NCI-H146 treated with DMSO at 0.1 percent for 48 hours (cell line): ENCODE data around the gene INSRR.

Source experiments
- DNase-seq: peaks from one replicate; lab custom pipeline; 2025; ENCODE audit not compliant: unreplicated experiment; lab: John Stamatoyannopoulos, UW

Gene INSRR

GRCh38 chr1:156852418-156852874 is 6.5 kb downstream of the INSRR start:
- peak; percentile 91 for DNase-seq

- no peak for DNase-seq
Measured at GRCh38 chr1:156851779-156852417, 7.0 kb downstream of the INSRR start.

- no peak for DNase-seq
Measured at GRCh38 chr1:156849151-156849496, 9.8 kb downstream of the INSRR start.

- no peak for DNase-seq
Measured at GRCh38 chr1:156848461-156849150, 10.3 kb downstream of the INSRR start.

- no peak for DNase-seq
Measured at GRCh38 chr1:156847591-156848460, 11.1 kb downstream of the INSRR start.

- no peak for DNase-seq
Measured at GRCh38 chr1:156846643-156847042, 12.3 kb downstream of the INSRR start.

- DNase-seq, result no peak
Measured at GRCh38 chr1:156845953-156846545, 12.9 kb downstream of the INSRR start.

- DNase-seq, result no peak
Measured at GRCh38 chr1:156845055-156845952, 13.6 kb downstream of the INSRR start.

- no peak for DNase-seq
Measured at GRCh38 chr1:156844638-156845037, 14.3 kb downstream of the INSRR start.

GRCh38 chr1:156844102-156844501 is 14.8 kb downstream of the INSRR start:
- DNase-seq, result no peak

GRCh38 chr1:156842618-156843300 is 16.2 kb downstream of the INSRR start:
- no peak for DNase-seq

GRCh38 chr1:156841295-156841855 is 17.5 kb downstream of the INSRR start:
- no peak for DNase-seq

GRCh38 chr1:156840898-156841279 is 18.0 kb downstream of the INSRR start:
- DNase-seq, result no peak

- DNase-seq, result no peak
Measured at GRCh38 chr1:156840186-156840897, 18.6 kb downstream of the INSRR start.

- no peak for DNase-seq
Measured at GRCh38 chr1:156839426-156840109, 19.3 kb downstream of the INSRR start.

GRCh38 chr1:156838972-156839371 is 19.9 kb downstream of the INSRR start:
- no peak for DNase-seq

GRCh38 chr1:156836892-156837291 is 22.0 kb downstream of the INSRR start:
- DNase-seq, result no peak

GRCh38 chr1:156836041-156836654 is 22.8 kb downstream of the INSRR start:
- no peak for DNase-seq
